Stimulated activated CD8-positive, alpha-beta memory T cell treated with anti-CD3 and anti-CD28 coated beads, Interleukin-4, amount 100 ng/mL, for 48 hours (primary cell): ENCODE results near the gene CCER1.
A peak's percentile ranks its signal among the peaks of the same experiment; 100 is the strongest.

Source experiments
- DNase-seq: peaks from one replicate; pipeline ENCODE4 v3.0.0-alpha.2; 2020

CCER1 gene

DNA sequence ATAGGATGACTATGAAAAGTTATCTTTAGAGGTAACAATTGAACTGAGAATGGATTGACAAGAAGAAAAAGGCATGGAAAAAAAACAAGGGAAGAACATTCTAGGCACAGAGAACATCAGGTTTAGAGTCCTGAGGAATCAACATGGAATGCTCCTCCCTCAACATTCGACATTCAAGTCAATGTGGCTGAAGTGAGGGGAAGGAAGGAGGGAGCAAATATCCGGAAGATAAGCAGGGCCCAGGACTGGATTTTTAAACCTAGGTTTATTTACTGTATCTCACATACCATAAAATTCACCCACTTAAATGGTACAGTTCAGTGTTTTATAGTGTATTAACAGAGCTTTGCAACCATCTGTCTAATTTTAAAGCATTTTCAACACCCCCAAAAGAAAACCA, 9.6 kb upstream of the CCER1 start:
- no peak for DNase-seq

GRCh38 chr12:90963946-90964345, 9.0 kb upstream of the CCER1 start:
- no peak for DNase-seq

GRCh38 chr12:90961154-90961553, 6.2 kb upstream of the CCER1 start:
- DNase-seq, result no peak

- DNase-seq, result no peak
Observed at GRCh38 chr12:90959538-90960139, 4.7 kb upstream of the CCER1 start.

GRCh38 chr12:90959032-90959431, 4.1 kb upstream of the CCER1 start:
- no peak for DNase-seq

DNA sequence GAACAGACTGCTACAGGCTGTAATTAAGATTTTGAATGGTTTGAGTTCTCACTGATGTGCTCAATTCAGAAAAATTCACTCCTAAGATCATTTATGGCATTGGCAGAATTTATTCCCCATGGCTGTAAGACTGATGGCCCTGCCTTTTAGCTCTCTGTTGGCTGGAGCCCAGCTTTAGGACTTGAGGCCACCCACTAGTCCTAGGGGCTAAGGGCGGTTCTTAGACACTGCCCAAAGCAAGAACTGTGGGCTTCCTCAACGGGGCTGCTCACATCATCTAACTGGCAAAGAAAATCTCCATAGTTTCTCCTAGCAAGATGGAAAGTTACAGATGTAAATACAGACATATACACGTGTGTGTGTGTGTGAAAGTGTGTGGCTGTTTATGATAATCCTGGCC, 3.4 kb upstream of the CCER1 start:
- DNase-seq, result no peak

DNA sequence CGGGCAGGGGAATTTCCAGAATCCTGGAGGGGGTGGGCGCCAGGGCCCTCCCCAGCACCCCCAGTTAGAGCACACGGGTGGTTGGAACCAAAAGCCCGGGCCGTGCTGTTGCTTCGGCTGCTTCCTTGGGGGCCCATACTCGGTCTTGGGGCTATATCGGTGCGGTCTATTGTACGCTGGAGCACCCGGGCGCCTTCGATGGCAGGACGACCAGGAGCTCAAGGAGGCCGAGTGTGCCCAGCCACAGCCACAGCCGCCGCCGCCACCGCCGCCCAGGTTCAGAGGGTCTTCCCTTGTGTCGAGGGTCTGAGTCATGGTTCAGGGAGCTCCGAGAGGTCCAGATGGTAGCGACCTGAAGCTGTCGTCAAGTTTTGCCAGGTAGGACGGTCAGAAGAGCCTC, 548 bp downstream of the CCER1 start:
- DNase-seq, result no peak

- DNase-seq, result peak; percentile 42
Observed at GRCh38 chr12:90953956-90954421, 987 bp downstream of the CCER1 start.

- no peak for DNase-seq
Observed at GRCh38 chr12:90951432-90952105, 3.4 kb downstream of the CCER1 start.

GRCh38 chr12:90947869-90948268, 7.1 kb downstream of the CCER1 start:
- DNase-seq, result no peak

- DNase-seq, result no peak
Observed at GRCh38 chr12:90945070-90945649, 9.8 kb downstream of the CCER1 start.

DNA sequence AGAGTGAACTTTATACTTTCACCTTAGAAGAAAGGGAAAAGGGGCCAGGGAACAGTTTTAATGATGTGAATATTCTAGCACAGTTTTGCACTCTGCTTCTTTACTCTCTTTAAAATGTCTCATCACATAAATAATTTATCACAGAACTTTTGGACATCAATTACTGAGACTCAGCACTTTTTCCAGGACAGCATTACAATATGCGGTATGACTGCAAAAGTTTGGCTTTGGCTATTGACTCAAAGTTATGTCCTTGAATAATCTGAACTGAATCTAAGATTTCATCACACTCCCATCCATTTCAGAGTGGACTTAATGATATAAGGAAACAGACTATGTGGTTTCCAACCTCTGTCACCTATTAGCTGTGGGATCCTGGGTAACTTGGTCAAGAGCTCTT, 11.7 kb downstream of the CCER1 start:
- no peak for DNase-seq

DNA sequence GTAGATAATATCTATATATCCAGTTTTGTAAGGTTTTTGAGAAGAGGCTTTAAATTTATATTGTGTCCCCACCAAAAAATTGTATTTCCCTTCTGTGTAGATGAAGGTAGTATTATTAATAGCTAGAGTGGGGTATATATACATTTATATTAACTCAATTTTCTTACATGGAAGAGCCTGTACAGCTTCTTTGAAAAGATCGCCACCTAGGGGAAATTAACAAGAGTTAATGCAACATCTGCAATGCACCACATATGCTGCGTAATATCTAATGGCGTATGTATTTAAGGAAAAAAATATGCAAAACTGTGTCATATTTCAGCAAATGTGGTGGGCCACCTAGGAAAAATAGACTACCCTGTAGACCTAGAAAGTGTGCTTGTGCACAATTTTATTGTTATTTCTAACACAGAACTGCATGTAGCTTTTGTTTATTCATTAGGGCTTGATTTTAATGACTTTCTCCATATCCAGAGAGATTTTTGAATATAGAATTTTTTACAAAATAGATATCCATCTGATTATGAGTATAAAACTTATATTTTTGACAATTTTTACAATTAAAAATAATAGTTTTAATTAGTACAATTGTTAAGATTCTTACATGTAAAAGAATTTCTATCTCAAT, 14.0 kb downstream of the CCER1 start:
- DNase-seq, result no peak

GRCh38 chr12:90939382-90939781, 15.6 kb downstream of the CCER1 start:
- no peak for DNase-seq

DNA sequence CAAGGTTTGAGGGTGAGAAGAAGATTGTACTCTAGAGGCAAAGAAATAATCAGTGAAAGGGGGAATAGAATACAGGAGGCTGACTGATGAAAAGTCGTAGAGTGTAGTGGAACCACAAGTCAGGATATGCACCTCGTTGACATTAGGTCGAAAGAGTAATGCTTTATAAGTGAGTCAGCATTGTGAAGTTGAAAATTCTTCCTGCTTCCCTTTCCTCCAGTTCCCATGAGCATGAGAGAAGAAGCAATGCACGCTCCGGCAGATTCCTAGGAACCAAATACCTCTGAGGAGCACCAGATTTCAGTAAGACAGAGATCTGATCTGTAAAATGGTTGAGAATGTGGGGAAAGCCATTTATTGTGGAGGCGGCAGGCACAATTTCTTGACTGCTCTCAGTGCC, 16.5 kb downstream of the CCER1 start:
- DNase-seq, result no peak

DNA sequence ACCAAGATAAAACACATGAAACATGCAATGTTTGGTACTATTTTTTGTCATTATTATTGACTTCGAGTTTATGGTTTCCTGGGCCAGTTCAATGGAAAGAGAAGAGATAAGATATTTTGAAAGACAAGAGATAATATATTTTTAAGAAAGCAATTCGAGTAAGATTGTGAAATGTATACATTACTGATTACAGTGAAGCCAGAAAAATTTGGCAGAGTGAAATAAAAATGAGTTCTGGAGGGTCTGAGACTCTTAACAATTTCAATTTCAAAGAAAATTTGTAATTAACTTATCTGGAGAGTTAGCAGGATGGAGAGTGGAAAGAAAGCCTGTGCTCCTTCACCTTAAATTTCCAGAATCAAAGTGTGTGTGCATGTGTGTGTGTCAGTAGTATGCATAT, 17.3 kb downstream of the CCER1 start:
- DNase-seq, result no peak

DNA sequence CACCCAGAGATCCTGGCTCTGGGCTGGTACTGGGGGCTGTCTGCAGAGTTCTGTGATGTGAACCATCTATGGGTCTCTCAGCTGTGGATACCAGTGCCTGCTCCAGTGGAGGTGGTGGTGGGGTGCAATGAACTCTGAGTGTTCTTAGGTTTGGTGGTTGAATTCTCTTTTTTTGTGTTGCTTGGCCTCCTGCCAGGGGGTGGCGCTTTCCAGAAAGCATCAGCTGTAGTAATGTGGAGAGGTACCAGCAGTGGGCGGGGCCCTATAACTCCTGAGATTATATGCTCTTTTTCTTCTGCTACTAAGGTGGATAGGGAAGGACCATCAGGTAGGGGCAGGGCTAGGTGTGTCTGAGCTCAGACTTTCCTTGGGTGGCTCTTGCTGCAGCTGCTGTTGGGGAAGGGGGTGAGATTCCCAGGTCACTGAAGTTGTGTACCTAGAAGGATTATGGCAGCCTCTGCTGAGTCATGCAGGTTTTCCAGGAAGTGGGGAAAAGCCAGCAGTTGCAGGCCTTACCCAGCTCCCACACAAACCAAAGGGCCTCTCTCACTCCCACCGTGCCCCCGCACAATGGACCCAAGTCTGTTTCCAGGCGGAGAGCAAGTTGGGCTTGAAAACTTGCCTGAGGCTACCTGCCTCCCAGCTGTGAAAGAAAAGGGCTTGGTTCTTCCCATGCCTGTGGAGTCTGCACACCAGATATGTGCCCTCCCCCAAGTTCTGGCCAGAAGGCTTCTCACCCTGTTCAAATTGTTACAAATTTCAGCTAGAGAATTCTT, 18.6 kb downstream of the CCER1 start:
- DNase-seq, result no peak

- DNase-seq, result no peak
Observed at GRCh38 chr12:90925562-90925961, 29.4 kb downstream of the CCER1 start.

- DNase-seq, result no peak
Observed at GRCh38 chr12:90924406-90924805, 30.6 kb downstream of the CCER1 start.

DNA sequence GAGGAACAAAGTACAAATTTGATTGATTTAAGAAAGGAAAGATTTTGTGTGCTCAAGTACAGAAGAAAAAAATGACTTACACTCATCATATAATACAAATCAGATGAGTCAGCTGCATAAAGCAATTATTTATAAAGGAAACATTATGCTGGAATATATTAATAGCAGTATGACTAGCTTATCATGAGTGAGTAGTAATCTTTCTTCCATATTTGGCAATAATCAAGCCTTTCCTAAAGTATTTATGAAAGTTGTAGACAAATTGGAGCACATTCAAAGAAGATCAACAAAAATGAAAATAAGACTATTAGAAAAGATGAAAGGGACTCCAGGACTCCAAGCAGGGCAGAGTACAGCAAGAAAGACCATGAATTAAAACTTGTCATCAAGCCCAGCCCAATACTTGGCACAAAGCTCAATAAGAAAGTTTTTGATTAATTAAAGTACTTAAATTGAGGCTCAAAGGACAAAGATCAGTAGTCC, 32.8 kb downstream of the CCER1 start:
- DNase-seq, result no peak

- no peak for DNase-seq
Observed at GRCh38 chr12:90921536-90921935, 33.4 kb downstream of the CCER1 start.

GRCh38 chr12:90920222-90920621, 34.8 kb downstream of the CCER1 start:
- no peak for DNase-seq

- DNase-seq, result no peak
Observed at GRCh38 chr12:90917431-90917830, 37.5 kb downstream of the CCER1 start.
